Panc1 (cell line): ENCODE measurements around the gene MFSD12.

Experiments used
- CTCF ChIP-seq: fragments of 450-650 bp; IDR thresholded peaks from 2 replicates; pipeline ENCODE4 v1.5.1; 2017; ENCODE audit warnings: mild to moderate bottlenecking
- POLR2AphosphoS5 ChIP-seq: IDR thresholded peaks from 2 replicates; pipeline ENCODE4 v1.6.1; 2012; ENCODE audit warnings: mild to moderate bottlenecking, low read depth, low read length, moderate library complexity

DNA sequence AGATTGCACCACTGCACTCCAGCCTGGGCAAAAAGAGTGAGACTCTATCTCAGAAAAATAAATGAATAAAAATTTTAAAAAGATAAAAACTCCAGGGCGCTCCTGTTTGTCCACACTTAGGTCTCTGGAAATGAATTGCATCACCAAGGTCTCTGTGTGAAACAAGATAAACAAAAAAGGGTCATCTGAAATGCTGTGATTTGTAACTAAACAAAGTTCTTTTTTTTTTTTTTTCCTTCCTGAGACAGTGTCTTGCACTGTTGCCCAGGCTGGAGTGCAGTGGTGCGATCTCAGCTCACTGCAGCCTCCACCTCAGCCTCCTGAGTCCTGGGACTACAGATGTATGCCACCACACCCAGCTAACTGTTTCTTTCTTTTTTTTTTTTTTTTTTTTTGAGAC is 39.7 kb downstream of the MFSD12 start:
- no peak for TF ChIP-seq CTCF
- no peak for TF ChIP-seq POLR2AphosphoS5
